PFSK-1 (cell line): Measurements from ENCODE around the gene SCAP.

Experiments used
- POLR2AphosphoS5 ChIP-seq: IDR thresholded peaks from 2 replicates; pipeline ENCODE4 v1.6.1; 2012; ENCODE audit warnings: low read depth, mild to moderate bottlenecking, control low read depth, low read length, moderate library complexity
- REST ChIP-seq, 2 experiments: IDR thresholded peaks; 2 replicates each; pipeline versions ENCODE4 v1.6.1 to v1.8.0; 2011 to 2012; ENCODE audit warnings: low read depth in 2 of 2, low read length in 2 of 2, control low read depth in 1 of 2, inconsistent platforms in 1 of 2, mild to moderate bottlenecking in 1 of 2, moderate library complexity in 1 of 2; ENCODE audit not compliant: insufficient read depth in 1 of 2
- SIN3A ChIP-seq: IDR thresholded peaks from 2 replicates; pipeline ENCODE4 v1.6.1; 2012; ENCODE audit warnings: mild to moderate bottlenecking, low read length, moderate library complexity, borderline replicate concordance; ENCODE audit not compliant: insufficient read depth

GRCh38 chr3:47380026-47380600, 95.6 kb downstream of the SCAP start:
- no peak for TF ChIP-seq POLR2AphosphoS5
- TF ChIP-seq SIN3A: no peak
- no peak for TF ChIP-seq REST (IDR thresholded peaks at IDR 0.05; ENCODE audit: insufficient read depth in 1 of 2, low read depth in 2 of 2, low read length in 2 of 2)
